ENCODE data around the gene RPS17.
"Not testable (repeated sequence)": the region's sequence is repeated elsewhere in the genome, so short reads cannot be mapped to it uniquely, and the experiment has no call there.

Gene RPS17

GRCh38 chr15:82507087-82507486, 33.2 kb downstream of the RPS17 start:
- not testable (repeated sequence) for DNase-seq

DNA sequence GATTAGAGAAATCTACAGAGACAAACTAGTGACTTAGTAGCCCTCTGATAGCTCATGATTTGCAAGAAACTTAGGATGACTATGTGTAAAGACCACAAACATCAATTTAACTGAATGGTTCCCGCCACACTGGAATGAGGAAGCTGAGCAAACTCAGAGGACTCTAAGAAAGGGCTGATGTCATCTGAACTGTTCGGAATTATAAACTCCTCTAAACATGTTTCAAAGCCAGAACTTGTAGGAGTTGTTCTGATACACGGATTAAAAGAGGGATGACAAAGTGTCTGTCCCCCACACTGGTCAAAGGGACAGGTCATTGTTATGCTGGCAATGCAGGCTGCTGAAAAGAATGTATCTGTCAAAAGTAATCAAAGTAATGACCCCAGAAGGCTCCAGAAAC, 34.4 kb downstream of the RPS17 start:
- DNase-seq: not testable (repeated sequence)

GRCh38 chr15:82504074-82504473, 36.2 kb downstream of the RPS17 start:
- not testable (repeated sequence) for DNase-seq

DNA sequence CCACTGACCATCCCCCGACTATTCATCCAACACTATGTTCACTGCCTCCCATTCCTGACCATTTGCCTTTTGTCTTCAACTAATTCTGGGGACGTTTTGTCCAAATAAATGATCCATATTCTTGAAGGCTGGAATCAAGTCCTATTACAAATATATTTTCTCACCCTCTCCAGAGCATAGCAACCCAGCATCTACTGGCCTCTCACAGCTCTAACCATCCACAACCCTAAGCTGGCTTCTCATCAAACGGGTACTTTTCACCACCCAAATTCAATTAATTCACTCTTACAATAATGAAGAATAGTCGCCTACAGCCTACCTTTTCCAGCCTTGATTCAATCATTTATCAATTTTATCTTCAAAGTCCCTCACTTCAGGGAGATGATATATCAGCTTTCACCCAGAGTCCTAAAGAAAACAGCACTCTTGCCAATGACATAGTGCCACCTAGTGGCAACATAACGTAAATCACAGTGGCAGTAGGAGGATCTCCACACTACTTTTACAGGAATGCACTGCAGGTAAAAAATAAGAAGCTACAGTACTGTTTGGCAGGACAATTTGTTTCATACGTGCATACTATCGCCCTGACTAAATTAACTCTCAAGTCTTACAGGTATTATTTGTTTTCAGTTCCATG, 37.4 kb downstream of the RPS17 start:
- not testable (repeated sequence) for DNase-seq

- not testable (repeated sequence) for DNase-seq
These were observed 39.5 kb downstream of the RPS17 start for GRCh38 chr15:82500772-82501171.

GRCh38 chr15:82497978-82498377, 42.3 kb downstream of the RPS17 start:
- DNase-seq: not testable (repeated sequence)

DNA sequence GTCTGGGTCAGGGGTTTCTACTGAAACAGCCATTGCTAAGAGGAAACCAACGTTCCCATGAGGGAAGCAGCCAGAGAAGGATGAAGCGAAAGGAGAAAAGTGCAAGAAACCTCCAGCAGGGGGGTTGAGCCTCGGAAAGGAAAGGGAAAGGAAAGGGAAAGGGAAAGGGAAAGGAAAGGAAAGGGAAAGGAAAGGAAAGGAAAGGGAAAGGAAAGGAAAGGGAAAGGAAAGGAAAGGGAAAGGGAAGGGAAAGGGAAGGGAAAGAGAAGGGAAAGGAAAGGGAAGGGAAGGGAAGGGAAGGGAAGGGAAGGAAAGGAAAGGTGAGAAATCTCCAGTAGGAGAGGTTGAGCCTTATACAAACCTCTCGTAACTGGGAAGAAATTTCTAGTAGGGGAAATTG, 52.0 kb downstream of the RPS17 start:
- DNase-seq: not testable (repeated sequence)

DNA sequence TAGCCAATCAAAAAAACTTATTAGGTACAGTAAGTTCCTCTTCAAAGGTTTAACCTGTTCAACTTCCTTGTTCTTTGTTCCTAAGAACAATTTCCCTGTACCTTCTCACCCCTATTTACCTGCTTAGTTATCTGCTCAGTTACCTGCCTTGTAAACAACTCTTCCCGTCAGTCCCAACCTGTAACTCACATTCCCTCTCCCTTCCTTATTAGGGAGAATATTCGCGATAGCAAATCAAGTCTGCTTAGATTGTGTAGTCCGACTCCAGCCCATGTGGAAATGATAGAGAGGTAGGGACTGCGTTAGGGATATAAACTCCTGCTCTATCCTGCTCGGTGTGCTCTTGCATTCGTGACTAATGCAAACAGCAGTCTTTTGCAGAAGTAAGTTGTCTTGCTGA, 53.2 kb downstream of the RPS17 start:
- DNase-seq: not testable (repeated sequence)

Data from Kasumi-1 (cell line).